IgD-negative memory B cell (primary cell): Measurements from ENCODE around the gene TXNL4A. TPM values are rescaled to one million over a fixed set of nuclear protein-coding genes. Genes with fewer than 3 reads are reported as not detected.
"Not testable (repeated sequence)": the region's sequence is repeated elsewhere in the genome, so short reads cannot be mapped to it uniquely, and the experiment has no call there.

ENCODE experiments used
- H3K27ac Mint-ChIP-seq, 3 donors: one replicate each; pipeline ENCODE4 v1.8.0; 2020 to 2022; ENCODE audit warnings: mild to moderate bottlenecking in 3 of 3, mixed read lengths in 3 of 3, moderate library complexity in 1 of 3
- H3K27me3 Mint-ChIP-seq: one replicate; pipeline ENCODE4 v1.8.0; 2021; ENCODE audit warnings: mixed read lengths
- H3K36me3 Mint-ChIP-seq: one replicate; pipeline ENCODE4 v1.8.0; 2020; ENCODE audit warnings: mild to moderate bottlenecking, mixed read lengths
- H3K4me1 Mint-ChIP-seq, 3 donors: one replicate each; pipeline ENCODE4 v1.8.0; 2020 to 2022; ENCODE audit warnings: mixed read lengths in 3 of 3, mild to moderate bottlenecking in 1 of 3
- H3K4me3 Mint-ChIP-seq, 4 donors: one replicate each; pipeline ENCODE4 v1.8.0; 2020 to 2022; ENCODE audit warnings: mild to moderate bottlenecking in 4 of 4, mixed read lengths in 4 of 4, moderate library complexity in 3 of 4
- H3K9me3 Mint-ChIP-seq, 3 donors: one replicate each; pipeline ENCODE4 v1.8.0; 2020 to 2021; ENCODE audit warnings: mixed read lengths in 3 of 3, mild to moderate bottlenecking in 1 of 3
- polyA plus RNA-seq: library from polyadenylated mRNA; unstranded; fragments of 300-500 nt; fragmentation: Illumina TruSeq; gene quantifications from one replicate; pipeline ENCODE4 v1.2.3, GENCODE V29; 2021

Gene TXNL4A
- polyA plus RNA-seq, 1 donor from 2014 or later, result 222 TPM

GRCh38 chr18:79963658-79964329, 24.6 kb downstream of the TXNL4A start:
- no peaks in the 10 kb centered on the region for H3K9me3 Mint-ChIP-seq
- peak overlapping the region in 1 of 3 donors; percentile 49 for H3K27ac Mint-ChIP-seq
- H3K36me3 Mint-ChIP-seq, result no peaks in the 10 kb centered on the region

GRCh38 chr18:79962835-79963657, 25.3 kb downstream of the TXNL4A start:
- Mint-ChIP-seq H3K9me3 (no peaks in the 10 kb centered on the region), H3K4me1 (peaks cover 17 to 22% (median 20%) of the 10 kb centered on the region in 3 donors), H3K27ac (peak overlapping the region; percentile 49 to 86 (median 67))

More at GRCh38 chr18:79963658-79964329, 24.6 kb downstream of the TXNL4A start:
- H3K27me3 Mint-ChIP-seq, result peaks cover 6% of the 10 kb centered on the region
- peak overlapping the region; percentile 46 to 92 (median 74) for H3K4me3 Mint-ChIP-seq
- H3K4me1 Mint-ChIP-seq, result peaks cover 17 to 22% (median 20%) of the 10 kb centered on the region in 3 donors

GRCh38 chr18:79962311-79962710, 26.1 kb downstream of the TXNL4A start:
- Mint-ChIP-seq H3K9me3 (no peaks in the 10 kb centered on the region), H3K4me3 (peak overlapping the region in 1 of 4 donors; percentile 48), H3K4me1 (peaks cover 17 to 22% (median 20%) of the 10 kb centered on the region in 3 donors), H3K27me3 (peaks cover 6% of the 10 kb centered on the region), H3K36me3 (no peaks in the 10 kb centered on the region), H3K27ac (peak overlapping the region in 1 of 3 donors; percentile 86)

More at GRCh38 chr18:79962835-79963657, 25.3 kb downstream of the TXNL4A start:
- Mint-ChIP-seq H3K36me3 (no peaks in the 10 kb centered on the region), H3K27me3 (peaks cover 6% of the 10 kb centered on the region), H3K4me3 (peak overlapping the region; percentile 46 to 92 (median 80))

- H3K36me3 Mint-ChIP-seq, result no peaks in the 10 kb centered on the region
- H3K27ac Mint-ChIP-seq, result no peak overlapping the region
- no peaks in the 10 kb centered on the region for H3K9me3 Mint-ChIP-seq
- H3K27me3 Mint-ChIP-seq, result peaks cover 6% of the 10 kb centered on the region
- H3K4me3 Mint-ChIP-seq, result peak overlapping the region in 1 of 4 donors; percentile 48
- H3K4me1 Mint-ChIP-seq, result peaks cover 17 to 20% (median 20%) of the 10 kb centered on the region in 3 donors
Measured at GRCh38 chr18:79961527-79962291, 26.7 kb downstream of the TXNL4A start.

- peak overlapping the region in 3 of 4 donors; percentile 6 to 85 (median 78) for H3K4me3 Mint-ChIP-seq
Measured at GRCh38 chr18:79960921-79961526, 27.3 kb downstream of the TXNL4A start.

GRCh38 chr18:79960161-79960801, 28.1 kb downstream of the TXNL4A start:
- peaks cover 16 to 21% (median 16%) of the 10 kb centered on the region in 3 donors for H3K4me1 Mint-ChIP-seq
- not testable (repeated sequence) for H3K9me3 Mint-ChIP-seq

More at GRCh38 chr18:79960921-79961526, 27.3 kb downstream of the TXNL4A start:
- H3K27me3 Mint-ChIP-seq, result peaks cover 6% of the 10 kb centered on the region
- no peaks in the 10 kb centered on the region for H3K9me3 Mint-ChIP-seq
- H3K36me3 Mint-ChIP-seq, result no peaks in the 10 kb centered on the region
- peaks cover 20% of the 10 kb centered on the region in 3 donors for H3K4me1 Mint-ChIP-seq
- no peak overlapping the region for H3K27ac Mint-ChIP-seq

GRCh38 chr18:79958981-79959380, 29.4 kb downstream of the TXNL4A start:
- Mint-ChIP-seq H3K36me3 (no peaks in the 10 kb centered on the region), H3K27ac (no peak overlapping the region), H3K9me3 (no peaks in the 10 kb centered on the region), H3K27me3 (peaks cover 8% of the 10 kb centered on the region), H3K4me1 (peaks cover 15 to 19% (median 16%) of the 10 kb centered on the region in 3 donors), H3K4me3 (no peak overlapping the region)

More at GRCh38 chr18:79960161-79960801, 28.1 kb downstream of the TXNL4A start:
- not testable (repeated sequence) for H3K27ac Mint-ChIP-seq, H3K27me3 Mint-ChIP-seq, H3K36me3 Mint-ChIP-seq
- peak overlapping the region in 3 of 4 donors; percentile 6 to 85 (median 78) for H3K4me3 Mint-ChIP-seq

GRCh38 chr18:79956276-79956675, 32.1 kb downstream of the TXNL4A start:
- peak overlapping the region in 2 of 4 donors; percentile 47 to 79 for H3K4me3 Mint-ChIP-seq
- peaks cover 2% of the 10 kb centered on the region for H3K27me3 Mint-ChIP-seq
- no peaks in the 10 kb centered on the region for H3K9me3 Mint-ChIP-seq
- peaks cover 3 to 10% (median 9%) of the 10 kb centered on the region in 3 donors for H3K4me1 Mint-ChIP-seq
- H3K36me3 Mint-ChIP-seq, result no peaks in the 10 kb centered on the region
- peak overlapping the region in 2 of 3 donors; percentile 22 to 86 for H3K27ac Mint-ChIP-seq

- H3K27ac Mint-ChIP-seq, result peak overlapping the region in 1 of 3 donors; percentile 22
- H3K27me3 Mint-ChIP-seq, result peaks cover 2% of the 10 kb centered on the region
- H3K36me3 Mint-ChIP-seq, result no peaks in the 10 kb centered on the region
- no peaks in the 10 kb centered on the region for H3K9me3 Mint-ChIP-seq
- H3K4me1 Mint-ChIP-seq, result peaks cover under 1 to 9% (median 5%) of the 10 kb centered on the region in 3 donors
- H3K4me3 Mint-ChIP-seq, result peak overlapping the region in 1 of 4 donors; percentile 83
Measured at GRCh38 chr18:79955302-79956075, 32.9 kb downstream of the TXNL4A start.

- H3K27me3 Mint-ChIP-seq, result peaks cover 2% of the 10 kb centered on the region
- peak overlapping the region in 1 of 4 donors; percentile 83 for H3K4me3 Mint-ChIP-seq
- H3K9me3 Mint-ChIP-seq, result no peaks in the 10 kb centered on the region
- no peak overlapping the region for H3K27ac Mint-ChIP-seq
- no peaks in the 10 kb centered on the region for H3K36me3 Mint-ChIP-seq
- H3K4me1 Mint-ChIP-seq, result peaks cover 7 to 8% (median 7%) of the 10 kb centered on the region in 3 donors
Measured at GRCh38 chr18:79954791-79955190, 33.6 kb downstream of the TXNL4A start.

- Mint-ChIP-seq H3K36me3 (no peaks in the 10 kb centered on the region), H3K4me1 (peaks cover 10 to 12% (median 12%) of the 10 kb centered on the region in 3 donors), H3K4me3 (peak overlapping the region in 2 of 4 donors; percentile 12 to 83), H3K9me3 (no peaks in the 10 kb centered on the region), H3K27ac (no peak overlapping the region), H3K27me3 (peaks cover 2% of the 10 kb centered on the region)
Measured at GRCh38 chr18:79953971-79954651, 34.3 kb downstream of the TXNL4A start.

GRCh38 chr18:79952996-79953559, 35.3 kb downstream of the TXNL4A start:
- peaks cover 12 to 22% (median 15%) of the 10 kb centered on the region in 3 donors for H3K4me1 Mint-ChIP-seq
- no peaks in the 10 kb centered on the region for H3K9me3 Mint-ChIP-seq
- H3K27ac Mint-ChIP-seq, result peak overlapping the region in 1 of 3 donors; percentile 53
- peaks cover 2% of the 10 kb centered on the region for H3K36me3 Mint-ChIP-seq
- peaks cover 2% of the 10 kb centered on the region for H3K27me3 Mint-ChIP-seq
- H3K4me3 Mint-ChIP-seq, result peak overlapping the region in 1 of 4 donors; percentile 83
